Endothelial cell of umbilical vein (primary cell): Measurements from ENCODE around the gene NUP50.

Experiments
- EZH2 ChIP-seq: IDR thresholded peaks from 2 replicates; pipeline ENCODE4 v1.6.1; 2012; ENCODE audit warnings: borderline replicate concordance, low read depth, mild to moderate bottlenecking, moderate library complexity, low read length, inconsistent platforms; ENCODE audit not compliant: severe bottlenecking
- POLR2AphosphoS5 ChIP-seq: IDR thresholded peaks from 2 replicates; pipeline ENCODE4 v1.6.1; 2012; ENCODE audit warnings: low read depth, mild to moderate bottlenecking, control low read depth, low read length, moderate library complexity; ENCODE audit not compliant: insufficient read depth
- TF ChIP-seq, protein P1 (sequence below), 2 donors: IDR thresholded peaks; 1 replicate in 1 of 2; 2 replicates in 1 of 2; pipeline ENCODE4 v1.5.1; 2011; ENCODE audit warnings: low read length in 2 of 2, mild to moderate bottlenecking in 2 of 2, moderate library complexity in 2 of 2, control low read depth in 1 of 2, inconsistent platforms in 1 of 2, low read depth in 1 of 2; ENCODE audit not compliant: insufficient read depth in 1 of 2; ENCODE audit errors: extremely low read depth in 1 of 2

DNA sequence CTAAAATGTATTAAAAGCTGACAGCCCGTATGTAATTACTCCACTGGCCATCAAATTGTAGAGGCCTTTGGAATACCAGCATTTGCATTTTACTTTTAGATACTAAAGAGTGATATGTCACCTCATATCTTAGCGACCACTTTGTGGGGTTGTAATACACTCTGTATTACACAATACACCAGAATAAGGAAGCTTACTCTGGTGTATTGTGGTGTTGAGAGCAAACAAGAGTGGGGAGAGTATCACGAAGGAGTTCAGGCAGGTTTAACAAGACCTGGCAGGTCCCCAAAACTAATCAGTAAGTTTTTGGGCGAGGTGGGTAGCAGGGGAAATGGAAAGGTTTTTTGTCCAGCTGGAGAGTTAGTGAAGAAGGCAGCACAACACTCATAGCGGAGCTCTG is 3.2 kb downstream of the NUP50 start:
- no peak for TF ChIP-seq POLR2AphosphoS5
- TF ChIP-seq, protein P1, sequence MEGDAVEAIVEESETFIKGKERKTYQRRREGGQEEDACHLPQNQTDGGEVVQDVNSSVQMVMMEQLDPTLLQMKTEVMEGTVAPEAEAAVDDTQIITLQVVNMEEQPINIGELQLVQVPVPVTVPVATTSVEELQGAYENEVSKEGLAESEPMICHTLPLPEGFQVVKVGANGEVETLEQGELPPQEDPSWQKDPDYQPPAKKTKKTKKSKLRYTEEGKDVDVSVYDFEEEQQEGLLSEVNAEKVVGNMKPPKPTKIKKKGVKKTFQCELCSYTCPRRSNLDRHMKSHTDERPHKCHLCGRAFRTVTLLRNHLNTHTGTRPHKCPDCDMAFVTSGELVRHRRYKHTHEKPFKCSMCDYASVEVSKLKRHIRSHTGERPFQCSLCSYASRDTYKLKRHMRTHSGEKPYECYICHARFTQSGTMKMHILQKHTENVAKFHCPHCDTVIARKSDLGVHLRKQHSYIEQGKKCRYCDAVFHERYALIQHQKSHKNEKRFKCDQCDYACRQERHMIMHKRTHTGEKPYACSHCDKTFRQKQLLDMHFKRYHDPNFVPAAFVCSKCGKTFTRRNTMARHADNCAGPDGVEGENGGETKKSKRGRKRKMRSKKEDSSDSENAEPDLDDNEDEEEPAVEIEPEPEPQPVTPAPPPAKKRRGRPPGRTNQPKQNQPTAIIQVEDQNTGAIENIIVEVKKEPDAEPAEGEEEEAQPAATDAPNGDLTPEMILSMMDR (IDR thresholded peaks at IDR 0.05; ENCODE audit: extremely low read depth in 1 of 2, insufficient read depth in 1 of 2, low read depth in 1 of 2, low read length in 2 of 2): no peak
- TF ChIP-seq EZH2: no peak
